Activated T-cell treated with anti-CD3 and anti-CD28 coated beads, Interleukin-2, amount 50 U/mL, for 4 hours (primary cell): ENCODE measurements around the gene SLC35G4. TPM values are rescaled to one million over a fixed set of nuclear protein-coding genes. Genes with fewer than 3 reads are reported as not detected.

ENCODE experiments used
- ATAC-seq, 2 donors: fragments of 200-7000 bp; cut with Tn5 transposase; one replicate each; pipeline ENCODE4 v1.10.0; 2021
- DNase-seq: peaks from one replicate; pipeline ENCODE4 v3.0.0-alpha.2; 2020
- H3K27me3 Mint-ChIP-seq: one replicate; pipeline ENCODE4 v1.8.0; 2021; ENCODE audit warnings: low read depth, mixed read lengths
- H3K36me3 Mint-ChIP-seq: one replicate; pipeline ENCODE4 v1.8.0; 2022; ENCODE audit warnings: mixed read lengths; ENCODE audit not compliant: insufficient read depth
- H3K4me1 Mint-ChIP-seq: one replicate; pipeline ENCODE4 v1.8.0; 2021; ENCODE audit warnings: low read depth, mixed read lengths
- H3K4me3 Mint-ChIP-seq: one replicate; pipeline ENCODE4 v1.8.0; 2021; ENCODE audit warnings: mild to moderate bottlenecking, moderate library complexity, mixed read lengths
- H3K9me3 Mint-ChIP-seq: one replicate; pipeline ENCODE4 v1.8.0; 2021; ENCODE audit warnings: mixed read lengths
- total RNA-seq, 3 donors: library from RNA; stranded (reverse); gene quantifications; one replicate each; pipeline ENCODE4 v1.2.1, GENCODE V29; 2021

Gene SLC35G4
- total RNA-seq, 3 donors from 2014 or later, result not detected

DNA sequence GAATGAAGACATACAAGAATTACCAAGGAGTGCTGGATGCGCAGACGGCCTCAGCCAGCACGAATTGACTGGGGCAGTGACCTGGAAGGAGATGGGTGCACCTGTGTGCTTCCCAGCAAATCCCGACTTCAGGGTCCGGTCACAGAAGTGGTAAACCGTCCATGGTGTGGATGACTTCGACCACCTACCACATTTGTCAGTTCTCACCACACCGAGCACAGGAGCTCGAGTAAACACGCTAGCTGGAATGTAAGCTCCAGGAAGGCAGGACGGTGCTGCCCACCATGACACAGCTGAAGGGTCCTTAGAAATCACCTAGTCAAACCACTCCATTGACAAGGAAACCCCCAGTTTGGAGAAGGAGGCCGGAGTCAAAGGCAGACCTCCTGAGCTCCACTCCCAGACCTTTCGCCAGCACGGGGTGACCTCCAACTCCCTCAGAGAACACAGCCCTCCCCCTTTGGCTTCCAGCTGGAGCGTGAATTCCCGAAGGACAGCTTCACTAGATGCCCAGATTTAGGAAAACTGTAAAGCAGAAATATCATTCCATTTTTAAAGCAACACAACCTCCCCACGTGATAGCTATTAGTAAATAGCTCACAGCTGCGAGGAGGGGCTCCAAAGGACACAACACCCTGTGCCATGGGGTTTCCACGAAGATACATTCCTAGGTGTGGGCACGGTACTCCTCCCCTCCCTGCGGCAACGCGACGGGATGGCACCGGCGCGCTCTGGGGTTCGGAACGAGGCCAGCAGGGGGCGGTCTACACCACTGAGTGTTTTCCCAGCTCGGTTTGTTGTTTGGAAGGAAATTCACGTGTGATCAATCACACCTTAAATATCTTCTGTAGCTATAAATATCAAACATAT lies 45.6 kb downstream of the SLC35G4 start:
- peaks cover under 1% of the 10 kb centered on the region for H3K9me3 Mint-ChIP-seq
- H3K4me3 Mint-ChIP-seq, result no peak overlapping the region
- no peaks in the 10 kb centered on the region for H3K36me3 Mint-ChIP-seq
- peaks cover 4% of the 10 kb centered on the region for H3K4me1 Mint-ChIP-seq
- peak in 1 of 2 donors; percentile 59 for ATAC-seq
- H3K27me3 Mint-ChIP-seq, result peaks cover 52% of the 10 kb centered on the region
- peak; percentile 21 for DNase-seq

- Mint-ChIP-seq H3K9me3 (no peaks in the 10 kb centered on the region), H3K27me3 (peaks cover 52% of the 10 kb centered on the region), H3K36me3 (no peaks in the 10 kb centered on the region), H3K4me3 (no peak overlapping the region), H3K4me1 (peaks cover 4% of the 10 kb centered on the region)
- ATAC-seq (no peak), DNase-seq (no peak)
Observed at GRCh38 chr18:11655606-11655932, 46.2 kb downstream of the SLC35G4 start.

DNA sequence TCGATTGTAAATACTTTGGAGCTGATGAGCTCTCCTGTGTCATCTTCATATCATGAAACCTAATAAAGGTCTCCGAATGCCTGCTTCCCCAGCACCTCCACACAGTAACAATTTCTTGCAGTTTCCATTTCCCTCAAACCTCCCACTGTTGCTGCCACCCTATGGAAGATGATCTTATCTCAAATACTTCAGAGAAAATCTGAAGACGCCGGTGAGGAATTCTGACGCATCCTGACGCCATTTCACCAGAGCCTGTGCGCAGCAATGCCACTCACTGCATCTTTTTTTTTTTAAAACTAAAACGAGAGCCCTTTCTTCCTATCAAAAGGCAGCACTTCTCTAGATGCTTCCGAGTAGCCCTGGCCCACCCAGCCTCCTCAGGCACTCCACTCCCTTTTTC lies 47.8 kb downstream of the SLC35G4 start:
- DNase-seq, result no peak
- no peak for ATAC-seq
- Mint-ChIP-seq H3K4me1 (peaks cover 4% of the 10 kb centered on the region), H3K36me3 (no peaks in the 10 kb centered on the region), H3K4me3 (no peak overlapping the region), H3K9me3 (no peaks in the 10 kb centered on the region), H3K27me3 (peaks cover 40% of the 10 kb centered on the region)

DNA sequence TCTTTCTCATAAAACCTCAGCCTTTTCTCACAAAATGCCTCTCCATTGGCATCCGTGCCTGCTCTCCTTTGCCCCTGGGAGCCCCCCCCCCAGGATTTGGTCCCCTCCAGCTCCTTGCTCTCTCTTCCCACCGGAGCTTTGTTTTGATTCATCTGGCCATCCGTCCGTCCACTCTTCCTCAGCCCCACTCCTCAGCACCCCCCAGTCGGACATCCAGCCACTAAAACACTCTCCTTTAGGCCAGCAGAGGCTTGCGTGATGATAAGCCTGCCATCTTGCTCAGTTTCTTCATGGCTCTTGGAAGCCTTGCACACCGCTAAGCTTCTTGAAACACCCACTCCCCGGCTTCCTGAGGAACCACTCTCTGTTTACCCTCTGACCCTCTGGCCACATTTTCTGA lies 48.2 kb downstream of the SLC35G4 start:
- no peak for ATAC-seq
- no peaks in the 10 kb centered on the region for H3K9me3 Mint-ChIP-seq
- peaks cover 40% of the 10 kb centered on the region for H3K27me3 Mint-ChIP-seq
- H3K4me3 Mint-ChIP-seq, result no peak overlapping the region
- H3K36me3 Mint-ChIP-seq, result no peaks in the 10 kb centered on the region
- DNase-seq, result no peak
- H3K4me1 Mint-ChIP-seq, result peaks cover 4% of the 10 kb centered on the region

GRCh38 chr18:11658019-11658418 lies 48.6 kb downstream of the SLC35G4 start:
- Mint-ChIP-seq H3K27me3 (peaks cover 37% of the 10 kb centered on the region), H3K9me3 (no peaks in the 10 kb centered on the region), H3K4me1 (peaks cover 4% of the 10 kb centered on the region), H3K36me3 (no peaks in the 10 kb centered on the region), H3K4me3 (no peak overlapping the region)
- DNase-seq (no peak), ATAC-seq (no peak)

- Mint-ChIP-seq H3K9me3 (no peaks in the 10 kb centered on the region), H3K4me3 (no peak overlapping the region), H3K4me1 (peaks cover 4% of the 10 kb centered on the region), H3K36me3 (no peaks in the 10 kb centered on the region), H3K27me3 (peaks cover 31% of the 10 kb centered on the region)
- ATAC-seq (no peak), DNase-seq (no peak)
Observed at GRCh38 chr18:11658989-11659388, 49.6 kb downstream of the SLC35G4 start.

Other genes starting within 250 kb of the SLC35G4 start
- gene GNAL, start 79.7 kb downstream of the SLC35G4 start, total RNA-seq, result under 1 TPM; 0.13 to 0.35 (median 0.24) TPM
- 10 to 100 TPM; 20.6 to 23.1 (median 21.1) TPM for gene CHMP1B, start 241.8 kb downstream of the SLC35G4 start, total RNA-seq